Stimulated activated CD4-positive, alpha-beta T cell treated with anti-CD3 and anti-CD28 coated beads, Interleukin-4, amount 100 ng/mL, for 4 hours (primary cell): ENCODE data around the gene COL5A1.

ENCODE experiments used
- DNase-seq, 2 experiments: peaks; one replicate each; pipeline ENCODE4 v3.0.0-alpha.2; 2020

Gene COL5A1

DNA sequence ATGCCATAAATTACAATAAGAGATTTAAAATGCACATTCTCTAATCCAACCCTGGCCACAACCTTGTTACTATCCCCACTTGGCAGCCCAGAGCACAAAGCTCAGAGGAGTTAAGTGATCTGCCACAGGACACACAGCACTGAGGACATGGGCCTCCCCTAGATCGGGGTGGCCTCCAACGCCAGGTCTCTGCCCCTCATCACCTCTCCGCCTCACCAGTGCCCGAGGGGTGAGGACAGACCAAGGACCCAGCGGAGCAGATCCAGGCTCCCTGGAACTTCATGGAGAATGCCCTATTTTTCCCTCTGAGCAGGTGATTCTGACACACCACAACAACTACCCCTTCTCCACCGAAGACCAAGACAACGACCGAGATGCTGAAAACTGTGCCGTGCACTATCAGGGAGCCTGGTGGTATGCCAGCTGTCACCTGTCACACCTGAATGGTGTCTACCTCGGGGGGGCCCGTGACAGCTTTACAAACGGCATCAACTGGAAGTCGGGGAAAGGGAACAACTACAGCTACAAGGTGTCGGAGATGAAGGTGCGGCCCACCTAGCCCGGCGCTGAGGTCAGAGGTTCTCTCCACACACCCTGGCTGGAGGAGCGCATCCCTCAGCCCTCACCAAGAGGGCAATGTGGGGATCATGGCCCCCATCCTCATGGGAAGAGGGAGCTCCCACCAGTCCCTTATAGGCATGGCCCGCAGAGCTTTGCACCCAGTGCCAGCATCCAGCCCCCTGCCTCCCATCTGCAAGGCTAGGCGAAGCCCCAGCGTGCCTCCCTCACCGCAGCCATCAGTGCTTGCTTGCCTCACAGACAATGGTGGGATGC, 226.5 kb downstream of the COL5A1 start:
- DNase-seq: no peak

DNA sequence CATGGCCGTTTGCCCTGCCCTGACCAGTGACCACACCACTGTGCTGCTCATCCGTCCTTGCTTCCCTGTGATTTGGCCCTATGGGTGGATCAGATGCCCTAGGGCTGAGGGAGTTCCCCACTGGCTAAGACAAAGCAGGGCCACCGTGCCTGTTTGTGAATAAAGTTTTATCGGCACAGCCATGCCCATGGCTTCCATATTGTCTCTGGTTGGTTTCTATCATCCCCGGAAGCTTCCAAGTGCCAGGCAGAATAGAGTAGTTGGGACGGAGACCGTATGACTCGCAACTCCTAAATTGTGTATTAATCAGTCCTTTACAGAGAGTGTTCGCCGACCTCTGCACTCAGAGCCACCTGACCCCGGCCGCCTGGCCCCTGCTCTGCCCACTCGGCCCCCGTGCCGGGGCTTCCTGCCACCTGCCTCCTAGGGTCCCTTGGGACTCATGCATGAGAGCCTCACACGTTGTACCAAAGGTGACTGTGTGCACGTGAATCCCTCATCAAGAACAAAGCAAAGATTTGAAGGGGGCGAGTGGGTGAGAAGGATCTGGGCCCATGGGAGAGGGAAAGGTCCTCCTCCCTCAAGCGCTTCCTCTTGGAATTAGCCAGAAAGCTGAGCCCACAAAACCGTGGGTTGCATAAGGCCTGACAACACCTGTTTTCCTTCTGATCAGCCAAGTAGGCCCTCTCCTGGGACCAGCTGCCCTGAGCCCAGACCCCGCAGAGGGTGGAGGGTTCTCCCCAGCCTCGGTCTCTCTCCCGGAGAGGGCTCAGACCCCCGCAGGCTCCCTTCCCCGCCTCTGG, 227.3 kb downstream of the COL5A1 start:
- no peak for DNase-seq

DNA sequence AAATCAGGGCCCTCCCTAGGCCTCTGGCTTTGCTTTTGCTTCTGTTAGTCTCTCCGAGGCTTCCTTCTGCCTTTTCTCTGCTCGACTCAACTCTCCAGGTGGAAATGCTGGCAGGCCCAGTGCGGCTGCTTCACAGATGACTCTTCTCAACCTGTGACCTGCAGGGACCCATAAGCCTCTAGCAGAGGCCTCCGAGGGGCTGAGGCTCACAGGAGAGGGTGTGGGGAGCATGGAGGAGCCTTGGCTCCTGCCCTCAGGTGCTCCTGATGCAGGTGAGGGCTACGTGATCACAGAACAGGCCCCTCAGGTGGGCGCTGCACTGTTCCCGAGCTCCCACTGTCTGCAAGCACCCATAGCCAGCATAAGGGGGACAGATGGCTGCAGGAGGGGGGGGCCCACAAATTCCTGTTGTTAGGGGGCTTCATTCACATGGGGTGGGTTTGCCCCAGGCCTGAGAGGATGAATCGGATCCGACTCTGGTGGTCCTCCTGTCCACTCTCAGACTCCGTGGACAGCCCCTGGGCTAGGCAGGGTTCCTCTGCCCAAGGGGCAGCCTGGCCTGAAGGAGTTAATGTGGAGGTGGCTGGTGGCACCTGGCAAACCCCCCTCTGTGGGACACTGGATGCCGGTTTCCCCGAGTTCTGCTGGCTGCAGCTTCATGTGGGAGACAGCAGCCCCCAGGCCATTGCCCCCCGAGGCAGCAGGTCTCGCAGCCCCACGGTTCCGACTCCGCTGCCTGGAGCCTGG, 228.1 kb downstream of the COL5A1 start:
- no peak for DNase-seq

DNA sequence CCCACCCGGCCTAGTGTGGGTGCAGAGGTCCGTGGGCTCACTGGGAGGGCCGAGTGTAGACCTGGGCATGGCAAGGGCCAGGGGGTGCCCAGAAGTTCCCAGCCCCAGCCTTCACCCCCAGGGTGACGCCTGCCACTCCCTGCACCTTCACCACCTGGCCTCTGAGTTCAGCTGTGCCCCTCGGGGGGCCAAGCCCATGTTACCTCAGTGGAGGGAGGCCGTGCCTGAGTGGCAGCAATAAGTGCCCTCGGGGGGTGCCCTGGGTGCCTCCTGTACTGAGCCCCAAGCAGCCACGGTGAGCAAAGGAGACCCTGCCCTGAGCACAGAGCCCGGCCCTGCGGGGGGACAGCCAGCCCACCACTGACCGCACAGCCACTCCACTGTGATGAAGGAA, 228.7 kb downstream of the COL5A1 start:
- no peak for DNase-seq

DNA sequence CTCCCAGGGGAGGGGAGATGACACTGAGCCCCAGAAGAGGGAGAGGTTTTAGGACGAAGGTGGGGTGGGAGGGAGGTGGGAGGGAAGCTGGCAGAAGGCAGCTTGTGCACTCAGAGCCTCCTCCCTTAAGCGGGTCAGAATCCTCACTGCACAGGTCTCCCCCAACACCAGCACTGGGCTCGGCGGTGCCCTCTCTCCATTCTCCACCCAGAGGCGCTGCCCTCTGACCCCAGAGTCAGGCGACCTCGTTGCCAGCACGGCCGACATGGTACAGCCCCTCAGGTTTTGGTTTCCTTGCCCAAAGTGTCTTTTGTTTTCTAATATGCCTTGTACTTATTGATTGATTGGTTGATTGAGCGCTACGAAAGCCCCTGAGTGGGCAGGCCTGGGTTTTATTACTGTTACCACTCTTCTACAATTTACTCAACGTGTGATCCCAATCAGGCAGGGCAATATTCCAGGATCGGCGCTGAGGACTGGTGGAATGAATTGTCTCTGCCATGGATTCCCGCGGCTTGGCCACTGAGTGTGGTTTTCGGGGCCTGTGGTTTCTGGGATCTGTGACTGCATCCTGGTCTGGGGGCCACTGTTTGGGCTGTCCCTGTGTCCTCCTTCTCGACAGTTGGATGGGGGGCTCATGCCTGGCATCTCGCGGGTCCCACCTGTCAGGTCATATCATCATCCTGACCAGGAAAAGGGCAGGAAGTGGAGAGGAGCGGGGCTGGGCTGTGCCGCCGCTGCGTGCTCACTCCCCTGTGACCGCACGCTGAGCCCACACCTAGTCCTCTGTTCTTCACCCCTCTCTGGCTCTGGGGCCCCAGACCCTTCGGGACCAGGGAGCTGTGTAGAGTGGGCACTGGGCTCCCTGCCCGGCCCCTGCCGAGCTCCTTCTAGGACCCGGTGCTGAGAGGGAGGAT, 229.4 kb downstream of the COL5A1 start:
- DNase-seq: no peak

DNA sequence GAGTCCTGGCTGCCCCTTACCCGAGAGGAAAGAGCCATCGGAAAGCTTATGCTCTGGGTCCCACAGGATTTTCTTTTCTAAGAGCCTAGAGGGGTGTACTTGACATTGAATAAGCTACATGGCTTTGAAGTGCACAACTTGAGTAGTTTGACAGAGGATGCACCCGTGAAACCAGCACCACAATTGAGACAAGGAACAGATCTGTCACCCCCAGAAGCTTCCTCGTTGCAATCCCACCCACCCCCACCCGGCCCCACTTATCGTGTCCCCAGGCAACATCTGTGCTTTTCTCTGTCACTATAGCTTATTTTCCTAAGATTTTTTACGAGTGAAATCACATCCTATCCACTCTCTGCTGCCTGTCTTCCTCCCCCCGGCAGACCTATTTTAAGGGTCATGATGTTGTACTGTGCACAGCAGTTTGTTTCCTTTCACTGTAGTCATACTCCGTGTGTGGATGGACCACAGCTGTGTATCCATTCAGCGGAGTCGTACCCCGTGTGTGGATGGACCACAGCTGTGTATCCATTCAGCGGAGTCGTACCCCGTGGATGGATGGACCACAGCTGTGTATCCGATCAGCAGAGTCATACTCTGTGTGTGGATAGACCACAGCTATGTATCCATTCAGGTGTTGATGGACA, 230.2 kb downstream of the COL5A1 start:
- DNase-seq: no peak

DNA sequence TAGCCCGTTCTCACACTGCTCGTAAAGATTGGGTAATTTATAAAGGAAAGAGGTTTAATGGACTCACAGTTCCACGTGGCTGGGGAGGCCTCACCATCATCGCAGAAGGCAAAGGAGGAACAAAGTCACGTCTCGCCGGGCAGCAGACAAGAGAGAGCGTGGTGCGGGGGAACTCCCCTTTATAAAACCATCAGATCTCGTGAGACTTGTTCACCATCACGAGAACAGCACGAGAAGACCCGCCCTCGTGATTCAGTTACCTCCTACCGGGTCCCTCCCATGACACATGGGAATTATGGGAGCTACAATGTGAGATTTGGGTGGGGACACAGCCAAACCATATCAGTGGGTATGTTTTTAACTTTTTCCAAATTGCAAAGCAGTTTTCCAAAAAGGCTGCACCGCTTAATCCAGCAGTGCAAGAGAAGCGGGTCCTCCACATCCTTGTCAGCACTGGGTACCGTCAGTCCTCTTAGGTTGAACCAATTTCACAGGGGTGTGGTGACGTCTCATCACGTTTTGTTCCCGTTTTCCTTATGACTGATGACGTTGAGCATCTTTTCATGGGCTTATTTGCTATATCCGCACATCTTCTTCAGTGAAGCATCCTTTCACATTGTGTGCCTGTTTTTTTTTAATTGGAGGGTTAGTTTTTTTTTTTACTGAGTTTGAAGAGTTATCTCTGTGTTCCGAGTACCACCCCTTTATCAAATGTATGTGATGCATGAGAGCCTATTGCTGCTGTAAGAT, 231.1 kb downstream of the COL5A1 start:
- DNase-seq: no peak

DNA sequence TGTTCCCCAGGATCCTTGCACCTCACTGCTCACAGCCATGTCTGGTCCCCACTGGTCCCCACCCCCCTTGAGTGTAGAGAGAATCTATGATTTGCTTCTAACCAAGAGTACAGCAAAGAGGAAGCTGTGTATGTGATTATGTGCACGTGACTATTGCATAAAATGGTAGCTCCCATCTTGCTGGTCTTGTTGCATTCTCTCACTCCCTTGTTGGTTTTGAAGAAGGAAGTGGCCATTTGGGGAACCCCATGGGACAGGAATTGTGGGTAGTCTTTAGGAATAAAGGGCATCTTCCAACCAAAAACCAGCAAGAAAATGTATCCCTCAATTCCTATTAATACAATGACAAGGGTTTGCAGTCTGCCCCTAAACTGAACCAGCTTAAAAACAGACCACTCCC, 233.8 kb downstream of the COL5A1 start:
- DNase-seq: no peak

DNA sequence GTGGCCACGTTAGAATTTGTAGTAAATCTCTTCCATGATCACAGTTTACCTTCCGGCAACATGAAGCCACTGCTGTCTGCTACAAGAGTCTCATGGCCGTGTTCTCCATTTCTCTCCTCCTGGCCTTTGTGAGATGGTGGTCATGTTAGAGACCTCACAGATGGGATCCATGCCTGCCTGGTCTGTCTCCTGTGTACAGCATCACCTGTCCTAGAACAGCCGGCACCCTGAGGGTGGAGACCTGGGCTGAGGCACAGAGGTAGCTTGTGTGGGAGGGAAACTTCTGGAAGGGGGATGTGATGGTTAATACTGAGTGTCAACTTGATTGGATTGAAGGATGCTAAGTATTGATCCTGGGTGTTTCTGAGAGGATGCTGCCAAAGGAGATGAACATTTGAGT, 235.9 kb downstream of the COL5A1 start:
- no peak for DNase-seq

DNA sequence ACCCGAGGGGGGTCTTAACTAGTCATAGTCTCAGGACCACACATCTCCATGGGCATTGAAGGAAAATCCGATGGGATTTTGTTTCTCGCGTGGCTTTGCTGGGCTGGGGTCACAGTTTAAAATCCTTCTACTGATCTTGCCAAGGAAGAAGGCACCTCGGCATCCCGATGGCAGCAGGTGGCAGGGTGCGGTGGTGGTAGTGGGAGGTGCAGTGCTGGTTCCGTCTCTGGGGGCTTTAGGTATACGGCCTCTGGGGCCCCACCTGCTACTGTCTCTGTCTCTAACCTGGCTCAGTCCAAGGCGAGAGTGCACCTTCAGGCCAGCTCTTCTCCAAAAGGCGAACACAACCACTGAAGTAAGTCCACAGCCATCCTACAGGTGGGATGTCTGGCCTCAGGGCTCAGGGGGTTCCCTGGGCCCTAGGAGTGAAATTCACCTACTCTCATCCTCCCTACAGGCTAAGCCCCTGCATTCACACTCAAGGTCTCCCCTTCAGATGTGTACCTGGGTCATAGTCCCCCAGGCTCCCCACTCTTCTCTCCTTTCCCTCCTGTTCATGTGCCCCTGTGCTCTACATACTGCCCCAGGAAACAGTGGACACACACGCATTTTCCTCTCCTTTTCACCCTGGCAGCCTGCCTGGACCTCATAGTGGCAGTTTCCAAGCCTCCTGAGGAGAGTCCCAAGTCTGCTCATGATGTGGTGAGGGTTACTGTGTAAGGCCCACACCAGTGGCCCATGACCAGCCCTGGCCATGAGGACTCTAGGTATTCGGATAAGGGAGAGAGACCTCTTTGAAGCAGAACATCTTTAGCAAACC, 238.3 kb downstream of the COL5A1 start:
- DNase-seq: no peak

DNA sequence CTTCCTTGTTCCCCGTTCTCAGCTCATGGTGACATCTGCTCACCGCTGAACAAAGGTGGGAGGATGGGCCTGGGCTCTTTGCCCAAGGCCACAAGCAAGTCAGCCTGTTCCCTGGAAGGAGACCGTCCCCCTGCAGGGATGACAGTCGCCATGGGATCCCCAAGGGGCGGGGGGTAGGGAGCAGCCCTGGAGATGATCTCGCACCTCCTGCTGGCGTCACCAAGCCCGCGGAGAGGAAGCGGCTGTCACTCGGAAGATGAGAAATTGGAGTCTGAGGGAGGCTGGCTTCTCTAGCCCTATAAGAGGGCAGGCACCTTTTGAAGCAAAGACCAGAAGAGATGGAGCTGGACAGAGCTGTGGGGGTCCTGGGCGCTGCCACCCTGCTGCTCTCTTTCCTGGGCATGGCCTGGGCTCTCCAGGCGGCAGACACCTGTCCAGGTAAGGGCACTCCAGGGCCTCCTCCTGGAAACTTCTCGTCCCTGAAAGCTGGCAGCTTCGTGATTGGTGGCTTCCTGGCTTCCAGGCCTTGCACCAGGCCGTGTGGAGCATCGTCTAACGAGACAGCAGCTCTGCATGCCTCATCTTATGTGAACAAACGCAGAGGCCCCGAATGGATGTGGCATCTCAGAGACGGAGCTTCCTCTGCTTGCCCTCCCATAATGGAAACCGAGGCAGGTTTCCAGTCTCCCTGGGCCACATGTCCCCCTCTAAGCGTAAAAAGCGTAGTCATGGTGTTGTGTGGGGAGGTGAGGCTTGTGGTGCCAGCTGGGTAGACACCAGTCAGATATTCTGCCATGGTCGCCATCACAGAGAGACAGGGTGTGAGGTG, 239.1 kb downstream of the COL5A1 start, which contains the start of gene FCN2:
TSS of gene FCN2 (plus strand) at position 327 of the 829 bp plus-strand sequence. CDS start at position 339, 12 bp downstream.
- no peak for DNase-seq

DNA sequence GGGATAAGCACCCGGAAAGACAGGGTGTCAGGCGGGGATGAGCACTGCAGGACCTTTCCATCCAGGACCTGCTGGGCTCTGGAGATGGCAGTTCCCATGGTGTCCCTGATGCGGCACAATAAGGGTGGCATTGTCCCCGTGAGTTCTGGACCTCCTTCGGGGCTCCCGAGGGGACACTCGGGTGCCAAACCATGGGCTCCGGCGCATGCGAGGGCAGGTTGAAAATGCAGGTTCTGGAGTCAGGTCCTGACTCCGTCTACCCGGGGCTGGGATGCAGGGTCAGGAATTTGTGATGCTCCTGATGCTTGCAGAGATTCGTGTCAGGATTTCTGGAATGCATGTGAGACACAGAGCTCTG, 239.7 kb downstream of the COL5A1 start:
- DNase-seq: no peak

DNA sequence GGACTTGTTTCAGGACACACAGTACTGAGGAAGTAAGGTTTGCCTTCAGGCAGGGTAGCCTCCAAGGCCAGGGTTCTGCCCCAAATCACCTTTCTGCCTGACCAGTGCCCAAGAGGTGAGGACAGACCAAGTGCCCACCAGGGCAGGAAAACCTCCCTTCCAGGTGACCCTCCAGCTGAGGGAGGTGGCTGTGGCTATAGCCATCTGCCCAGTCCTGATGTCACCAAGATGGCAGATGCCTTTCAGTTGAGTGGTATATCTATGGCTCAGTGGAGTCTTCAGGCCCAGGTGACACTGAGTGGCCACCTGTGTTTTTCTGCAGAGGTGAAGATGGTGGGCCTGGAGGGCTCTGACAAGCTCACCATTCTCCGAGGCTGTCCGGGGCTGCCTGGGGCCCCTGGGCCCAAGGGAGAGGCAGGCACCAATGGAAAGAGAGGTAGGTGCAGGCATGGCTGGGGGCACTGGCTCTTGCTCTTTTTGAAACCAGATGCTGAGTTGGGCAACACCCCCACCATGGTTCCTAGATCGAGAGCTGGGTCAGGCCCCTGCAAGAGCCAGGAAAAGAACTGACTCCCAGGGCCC, 240.7 kb downstream of the COL5A1 start:
- no peak for DNase-seq

DNA sequence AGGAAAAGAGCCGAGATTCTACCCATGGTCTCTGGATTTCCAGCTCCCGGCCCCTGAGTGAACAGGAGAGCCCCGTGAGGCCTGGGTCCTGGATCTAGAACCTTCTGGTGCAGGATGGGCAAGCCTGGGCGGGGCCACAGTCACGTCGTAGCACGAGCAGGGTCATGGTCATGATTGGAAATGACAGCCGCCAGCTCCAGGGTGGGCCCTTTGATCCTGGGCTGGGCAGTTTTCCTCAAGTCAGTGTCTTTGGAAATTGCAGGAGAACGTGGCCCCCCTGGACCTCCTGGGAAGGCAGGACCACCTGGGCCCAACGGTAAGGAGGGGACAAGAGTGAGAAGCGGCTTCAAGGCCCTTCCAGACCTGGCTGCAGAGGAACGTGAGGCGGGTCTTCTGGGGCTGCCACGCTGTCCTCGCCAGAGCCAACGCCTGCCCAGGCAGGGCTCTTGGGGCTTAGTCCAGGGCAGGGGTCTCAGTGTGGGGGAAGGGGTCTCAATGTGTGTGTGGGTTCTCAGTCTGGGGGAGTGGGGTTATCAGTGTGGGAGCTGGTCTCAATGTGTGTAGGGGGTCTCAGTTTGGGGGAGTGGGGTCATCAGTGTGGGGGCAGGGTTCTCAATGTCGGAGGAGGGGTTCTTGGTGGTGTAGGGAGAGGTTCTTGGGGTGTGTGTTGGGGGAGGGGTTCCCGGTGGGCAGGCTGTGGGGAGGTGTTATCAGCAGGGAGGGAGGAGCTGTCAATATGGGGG, 241.6 kb downstream of the COL5A1 start:
- no peak for DNase-seq

DNA sequence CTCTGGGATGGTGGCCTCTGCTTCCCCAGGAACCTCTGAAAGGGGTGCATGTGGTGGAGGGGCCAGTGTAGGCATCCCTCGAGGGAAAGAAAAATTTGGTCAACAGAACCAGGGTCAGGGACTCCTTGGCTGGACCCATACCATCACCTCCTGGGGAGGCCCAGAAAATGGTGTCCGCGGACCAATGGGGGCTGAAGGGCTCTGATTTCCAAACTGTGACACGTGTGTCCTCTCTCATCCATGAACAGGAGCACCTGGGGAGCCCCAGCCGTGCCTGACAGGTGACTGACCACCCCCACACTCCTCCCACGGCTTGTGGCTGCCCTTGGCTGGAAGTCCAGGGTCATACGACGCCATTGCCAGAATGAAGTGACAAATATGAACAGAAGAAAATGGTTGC, 242.9 kb downstream of the COL5A1 start:
- no peak for DNase-seq

DNA sequence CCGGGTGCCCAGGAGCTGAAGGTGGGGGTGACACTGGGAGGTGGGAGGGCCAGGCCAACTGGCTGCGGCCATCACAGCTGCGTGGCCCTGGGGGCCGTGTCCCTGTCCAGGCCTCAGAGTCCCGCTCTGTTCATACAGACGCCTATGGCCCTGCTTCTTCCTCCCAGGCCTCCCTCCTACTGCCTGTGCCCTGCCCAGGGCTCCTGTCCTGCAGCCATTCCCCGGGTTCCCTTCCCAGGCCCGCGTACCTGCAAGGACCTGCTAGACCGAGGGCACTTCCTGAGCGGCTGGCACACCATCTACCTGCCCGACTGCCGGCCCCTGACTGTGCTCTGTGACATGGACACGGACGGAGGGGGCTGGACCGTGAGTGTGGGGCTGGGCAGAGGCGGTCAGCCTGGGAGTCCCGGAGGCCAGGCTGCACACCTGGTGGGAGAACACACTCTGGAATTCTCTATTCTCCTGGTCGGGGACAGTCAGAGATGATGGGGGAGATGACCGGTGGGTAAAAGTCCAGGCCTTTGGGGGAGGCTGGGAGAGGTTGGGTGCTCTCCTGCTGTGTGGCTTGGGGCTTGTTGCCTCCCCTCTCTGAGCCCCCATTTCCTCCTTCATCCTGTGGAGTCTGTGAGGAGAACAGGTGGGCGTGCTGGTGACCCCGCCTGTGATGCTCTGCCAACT, 243.5 kb downstream of the COL5A1 start:
- DNase-seq: no peak

DNA sequence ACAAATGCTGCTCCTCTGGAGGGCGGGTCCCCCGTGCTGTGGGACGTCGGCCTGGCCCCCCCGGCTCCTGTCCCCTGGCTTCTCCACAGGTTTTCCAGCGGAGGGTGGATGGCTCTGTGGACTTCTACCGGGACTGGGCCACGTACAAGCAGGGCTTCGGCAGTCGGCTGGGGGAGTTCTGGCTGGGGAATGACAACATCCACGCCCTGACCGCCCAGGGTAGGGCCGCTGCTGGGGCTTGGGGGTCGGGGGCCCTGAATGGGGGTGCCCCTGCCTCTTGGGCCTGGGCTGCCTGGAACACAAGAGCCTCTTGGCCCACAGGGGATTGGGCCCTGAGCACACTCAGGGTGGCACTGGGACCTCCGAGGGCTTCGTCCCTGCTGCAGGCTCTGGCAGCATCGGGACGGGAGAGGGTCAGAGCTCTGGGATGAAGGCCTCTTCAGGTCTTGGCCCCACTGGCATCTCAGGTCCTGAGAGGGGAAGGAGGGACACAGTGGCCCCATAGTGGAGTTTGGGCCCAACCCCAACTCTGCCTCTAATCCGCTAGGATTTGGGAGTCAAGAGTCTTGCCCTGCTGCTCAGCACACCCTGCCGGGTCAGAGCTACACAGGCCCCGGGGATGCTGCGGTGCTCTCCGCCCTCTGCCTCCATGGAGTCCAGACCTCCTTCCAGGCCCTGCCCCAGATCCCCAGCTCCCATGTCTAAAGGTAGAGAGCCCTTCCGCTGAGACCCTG, 244.2 kb downstream of the COL5A1 start:
- no peak for DNase-seq
